IPS-15b (cell line): ENCODE measurements around the gene BPNT1.

Source experiments
- H3K27me3 ChIP-seq: one replicate; pipeline ENCODE4 v1.6.1; 2013; ENCODE audit warnings: low read length; ENCODE audit not compliant: control insufficient read depth, insufficient read depth
- H3K36me3 ChIP-seq: one replicate; pipeline ENCODE4 v1.6.1; 2013; ENCODE audit warnings: low read length; ENCODE audit not compliant: control insufficient read depth, insufficient read depth
- H3K4me1 ChIP-seq: one replicate; pipeline ENCODE4 v1.6.1; 2013; ENCODE audit warnings: mild to moderate bottlenecking, low read length; ENCODE audit not compliant: control insufficient read depth, insufficient read depth
- H3K4me3 ChIP-seq: one replicate; pipeline ENCODE4 v1.5.1; 2013; ENCODE audit warnings: low read depth, low read length
- H3K9ac ChIP-seq: one replicate; pipeline ENCODE4 v1.6.1; 2013; ENCODE audit warnings: low read depth, mild to moderate bottlenecking, low read length
- H3K9me3 ChIP-seq: one replicate; pipeline ENCODE4 v1.6.1; 2013; ENCODE audit warnings: mild to moderate bottlenecking, low read length; ENCODE audit not compliant: control insufficient read depth, insufficient read depth

The BPNT1 gene

DNA sequence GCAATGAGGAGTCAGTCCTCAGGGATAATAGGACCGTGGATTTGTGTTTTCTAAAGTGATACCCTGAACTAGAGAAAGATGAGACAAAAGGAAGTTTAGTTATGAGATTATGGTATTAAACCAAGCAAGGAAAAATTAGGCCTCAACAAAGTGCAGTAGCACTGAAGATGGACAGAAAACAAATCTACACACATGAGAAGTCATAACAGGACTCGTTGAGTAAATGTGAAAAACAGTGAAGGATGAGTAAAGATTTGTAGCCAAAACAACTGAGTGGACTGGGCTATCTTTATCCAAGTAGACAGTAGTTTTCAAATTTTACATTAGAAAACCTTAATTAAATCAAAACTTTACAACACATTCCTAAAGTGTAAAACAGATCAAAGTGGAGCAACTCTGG is 58.3 kb downstream of the BPNT1 start:
- H3K27me3 ChIP-seq: no peaks in the 10 kb centered on the region
- no peak overlapping the region for H3K4me3 ChIP-seq
- peaks cover 18% of the 10 kb centered on the region for H3K36me3 ChIP-seq
- H3K9me3 ChIP-seq: no peaks in the 10 kb centered on the region
- no peaks in the 10 kb centered on the region for H3K4me1 ChIP-seq
- no peak overlapping the region for H3K9ac ChIP-seq

DNA sequence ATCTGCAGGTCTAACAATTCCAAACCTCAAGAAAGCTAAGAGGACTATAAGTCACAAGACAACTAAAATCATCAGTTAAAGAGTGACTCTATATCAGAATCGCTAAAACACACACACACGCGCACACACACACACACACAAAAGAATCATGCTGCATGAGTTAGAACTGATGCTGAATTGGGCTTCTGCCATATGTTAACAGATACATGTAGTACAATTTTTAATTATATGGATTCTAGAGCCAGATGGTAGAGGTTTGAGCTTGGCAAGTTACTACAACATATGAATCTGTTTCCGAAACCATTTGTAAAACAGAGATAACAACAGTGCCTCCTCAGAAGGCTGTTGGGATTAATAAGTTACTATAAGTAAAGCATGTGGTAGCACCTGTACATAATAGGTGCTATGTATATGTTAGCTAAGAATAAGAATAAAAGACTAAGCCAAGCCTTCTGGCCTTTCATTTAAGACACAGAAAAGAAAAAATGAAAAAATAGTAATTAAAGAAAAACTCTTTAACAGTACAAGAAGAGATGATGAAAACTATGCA is 61.2 kb downstream of the BPNT1 start:
- H3K4me1 ChIP-seq: no peaks in the 10 kb centered on the region
- no peaks in the 10 kb centered on the region for H3K9me3 ChIP-seq
- peaks cover 18% of the 10 kb centered on the region for H3K36me3 ChIP-seq
- H3K9ac ChIP-seq: no peak overlapping the region
- H3K4me3 ChIP-seq: no peak overlapping the region
- no peaks in the 10 kb centered on the region for H3K27me3 ChIP-seq

DNA sequence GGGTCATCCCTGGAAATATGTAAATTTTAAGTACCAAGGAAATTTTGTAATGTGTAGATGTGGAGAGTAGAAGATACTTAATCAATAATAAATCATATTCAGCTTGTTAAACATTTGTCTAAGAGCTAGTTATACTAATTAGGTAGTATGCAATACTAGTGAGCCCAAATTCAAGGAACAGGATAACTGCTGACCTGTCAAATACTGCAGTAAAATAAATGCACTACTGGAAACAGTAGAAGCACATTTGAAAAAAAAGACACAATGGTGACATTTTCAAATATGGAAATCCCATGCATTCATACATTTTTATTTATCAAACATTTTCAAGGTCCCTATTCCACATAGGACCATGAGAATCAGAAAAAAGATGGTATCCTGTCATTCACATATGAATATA is 70.5 kb downstream of the BPNT1 start:
- Histone ChIP-seq H3K9me3 (no peaks in the 10 kb centered on the region), H3K36me3 (peaks cover 3% of the 10 kb centered on the region), H3K27me3 (no peaks in the 10 kb centered on the region), H3K9ac (no peak overlapping the region), H3K4me3 (no peak overlapping the region), H3K4me1 (no peaks in the 10 kb centered on the region)

DNA sequence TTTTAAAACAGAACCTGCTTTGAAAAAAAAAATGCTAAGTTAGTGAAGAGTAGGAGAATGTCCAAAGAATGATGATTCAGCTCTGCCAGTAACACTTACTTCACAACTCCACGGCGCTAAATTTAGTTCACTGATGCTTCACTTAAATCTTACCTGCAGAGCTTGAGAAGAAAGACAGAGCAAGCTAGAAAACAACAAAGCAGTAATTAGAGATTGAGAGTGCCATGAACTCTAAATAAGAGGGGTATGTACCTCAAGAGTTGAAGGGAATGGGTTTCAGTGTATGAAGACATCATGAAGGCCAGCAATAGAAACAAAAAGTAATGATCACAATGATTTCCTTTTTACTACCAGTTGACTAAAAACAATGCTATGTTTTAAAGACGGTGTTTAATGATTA is 76.1 kb downstream of the BPNT1 start:
- H3K36me3 ChIP-seq: peaks cover 4% of the 10 kb centered on the region

DNA sequence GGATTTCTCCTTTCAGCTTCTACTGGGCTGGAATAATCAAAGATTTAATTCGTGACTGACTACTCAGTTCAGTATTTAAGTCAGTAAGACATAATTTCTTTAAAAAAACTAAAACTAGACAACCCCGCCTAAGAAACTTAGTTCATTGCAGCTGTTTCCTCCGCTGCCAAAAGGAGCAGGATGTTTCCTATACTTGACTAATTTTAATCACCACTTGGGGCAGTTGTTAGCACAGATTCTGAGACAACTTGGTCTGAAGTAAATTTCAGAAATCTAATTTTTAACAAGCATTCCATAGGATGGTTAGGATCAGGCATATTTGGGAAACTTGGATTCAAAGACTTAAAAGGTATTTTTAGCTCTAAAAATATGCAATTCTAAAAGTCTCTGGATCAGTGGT is 77.3 kb downstream of the BPNT1 start:
- H3K9me3 ChIP-seq: no peaks in the 10 kb centered on the region
- no peak overlapping the region for H3K9ac ChIP-seq

More for the DNA sequence above, 76.1 kb downstream of the BPNT1 start:
- Histone ChIP-seq H3K9me3 (no peaks in the 10 kb centered on the region), H3K4me3 (no peak overlapping the region), H3K27me3 (no peaks in the 10 kb centered on the region), H3K4me1 (no peaks in the 10 kb centered on the region), H3K9ac (no peak overlapping the region)

DNA sequence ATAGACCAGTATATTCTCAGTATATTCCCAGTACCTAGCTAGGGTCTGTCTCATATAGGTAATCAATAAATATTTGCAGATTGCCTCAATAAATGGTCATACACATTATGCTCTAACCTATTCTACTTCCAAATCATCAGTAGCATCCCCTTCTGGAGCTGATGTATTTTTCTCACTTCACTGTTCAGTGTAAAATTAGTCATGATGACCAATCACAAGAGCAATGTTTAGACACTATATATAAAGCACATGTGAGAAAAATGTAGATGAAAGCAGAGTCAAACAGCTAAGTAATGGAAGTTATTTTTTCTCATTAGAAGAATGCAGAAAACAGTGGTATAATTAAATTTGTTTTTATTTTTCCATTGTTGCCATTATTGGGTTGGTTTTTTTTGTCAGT is 78.0 kb downstream of the BPNT1 start:
- H3K27me3 ChIP-seq: no peaks in the 10 kb centered on the region
- no peaks in the 10 kb centered on the region for H3K9me3 ChIP-seq
- no peaks in the 10 kb centered on the region for H3K4me1 ChIP-seq
- H3K4me3 ChIP-seq: no peak overlapping the region
- no peak overlapping the region for H3K9ac ChIP-seq
- peaks cover 4% of the 10 kb centered on the region for H3K36me3 ChIP-seq

More for the DNA sequence above, 77.3 kb downstream of the BPNT1 start:
- no peak overlapping the region for H3K4me3 ChIP-seq
- no peaks in the 10 kb centered on the region for H3K27me3 ChIP-seq
- peaks cover 4% of the 10 kb centered on the region for H3K36me3 ChIP-seq
- no peaks in the 10 kb centered on the region for H3K4me1 ChIP-seq
